ENCODE data around the gene MMP13.

GRCh38 chr11:102986815-102987214, 31.3 kb upstream of the MMP13 start:
- TF ChIP-seq ZNF280D (tag by site-specific recombination; IDR thresholded peaks at IDR 0.05) (no peak), ZNF146 (tag by site-specific recombination; IDR thresholded peaks at IDR 0.05) (no peak), CTCF (tag by site-specific recombination; IDR thresholded peaks at IDR 0.05) (no peak), ZNF624 (tag by site-specific recombination; IDR thresholded peaks at IDR 0.05) (no peak), SP2 (tag by site-specific recombination; IDR thresholded peaks at IDR 0.05) (no peak), ZNF391 (tag by site-specific recombination; IDR thresholded peaks at IDR 0.05; ENCODE audit: borderline replicate concordance, low read depth) (no peak), ZBTB44 (tag by site-specific recombination; IDR thresholded peaks at IDR 0.05) (no peak), ZNF530 (tag by site-specific recombination; IDR thresholded peaks at IDR 0.05; ENCODE audit: low read depth) (no peak), ZNF513 (tag by site-specific recombination; IDR thresholded peaks at IDR 0.05) (no peak), ZNF138 (tag by site-specific recombination; IDR thresholded peaks at IDR 0.05; ENCODE audit: borderline replicate concordance) (no peak), FEZF1 (tag by site-specific recombination; IDR thresholded peaks at IDR 0.05) (no peak), ATF2 (tag by site-specific recombination; IDR thresholded peaks at IDR 0.05; ENCODE audit: low read depth) (no peak)
